HG03378 (cell line): ENCODE measurements around the gene KLHL17.

Experiments
- ATAC-seq: cut with Tn5 transposase; IDR thresholded peaks from one replicate; pipeline ENCODE4 v1.9.1; 2021; ENCODE audit warnings: mild to moderate bottlenecking, moderate library complexity; ENCODE audit not compliant: unreplicated experiment

Gene KLHL17

DNA sequence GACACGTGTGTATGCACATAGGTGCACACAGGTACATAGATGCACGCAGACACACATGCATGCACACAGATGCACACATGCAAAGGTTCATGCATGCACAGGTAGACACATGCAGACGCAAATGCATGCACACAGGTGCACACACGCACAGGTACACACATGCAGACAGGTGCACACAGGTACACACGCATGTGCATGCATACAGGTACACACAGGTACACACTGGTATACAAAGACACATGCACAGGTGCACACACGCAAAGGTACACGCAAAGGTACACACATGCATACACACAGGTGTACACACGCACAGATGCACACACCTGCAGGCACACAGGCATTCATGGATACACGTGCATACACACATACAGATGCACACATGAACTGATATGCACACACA is 10.1 kb upstream of the KLHL17 start:
- no peak for ATAC-seq

GRCh38 chr1:950881-951280 is 9.5 kb upstream of the KLHL17 start:
- no peak for ATAC-seq

- ATAC-seq: no peak
These were observed 9.0 kb upstream of the KLHL17 start for GRCh38 chr1:951364-951763.

DNA sequence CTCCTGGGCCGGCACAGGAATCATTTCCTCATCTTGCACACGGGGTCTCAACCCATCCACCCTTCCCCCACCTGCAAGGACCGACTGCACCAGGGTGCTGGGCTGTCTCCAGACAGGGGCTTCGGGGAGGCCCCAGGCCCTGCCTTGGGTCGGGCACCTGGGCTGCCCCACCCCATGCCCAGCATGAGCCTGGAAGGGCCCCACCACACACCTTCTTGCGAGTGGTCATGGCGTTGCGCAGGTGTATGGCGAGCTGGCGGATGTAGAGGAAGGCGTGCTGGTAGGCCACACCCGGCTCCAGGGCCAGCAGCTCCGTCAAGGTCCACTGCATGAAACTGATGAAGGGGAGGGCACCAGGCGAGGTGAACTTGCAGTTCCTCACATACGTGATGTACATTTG is 8.2 kb upstream of the KLHL17 start:
- ATAC-seq: no peak

DNA sequence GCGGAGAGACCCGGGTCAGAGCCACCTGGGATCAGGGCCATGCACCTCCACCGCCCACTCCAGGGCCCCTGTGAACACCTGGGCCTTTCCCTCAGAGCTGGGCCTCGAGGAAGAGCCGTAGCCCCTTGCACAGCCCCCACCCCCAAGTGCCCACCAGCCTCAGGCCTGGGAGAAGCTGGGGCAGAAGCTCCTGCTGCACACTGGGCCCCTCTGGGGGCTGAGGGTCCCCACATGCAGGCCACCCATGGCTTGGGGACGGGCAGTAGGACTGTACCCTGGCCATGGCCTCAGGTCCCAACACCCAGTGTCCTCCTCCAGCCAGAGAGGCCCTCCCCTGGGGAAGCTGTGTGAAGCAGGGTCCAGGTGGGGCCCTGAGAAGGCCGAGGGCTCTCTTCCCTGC is 7.8 kb upstream of the KLHL17 start:
- ATAC-seq: no peak

GRCh38 chr1:953524-954320 is 6.7 kb upstream of the KLHL17 start:
- ATAC-seq: no peak

DNA sequence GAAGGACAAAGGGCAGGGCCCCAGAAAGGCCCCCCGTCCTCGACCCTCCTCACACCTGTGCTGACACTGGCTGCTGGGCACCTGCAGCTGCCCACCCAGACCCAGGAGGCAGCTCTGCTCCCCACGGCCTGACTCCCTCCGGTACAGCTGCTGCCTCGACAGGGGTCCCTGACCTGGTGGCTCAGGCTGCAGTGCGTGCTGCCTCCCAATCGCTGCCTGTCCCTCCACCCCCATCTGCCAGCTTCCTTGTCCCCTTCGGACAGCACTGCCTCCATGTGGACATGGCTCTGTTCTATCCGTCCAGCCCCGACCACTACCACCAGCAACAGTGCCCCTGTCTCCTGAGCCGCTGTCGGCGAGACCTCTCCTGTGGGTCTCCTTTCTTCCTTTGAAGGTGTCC is 5.5 kb upstream of the KLHL17 start:
- no peak for ATAC-seq

- ATAC-seq: no peak
These were observed 4.9 kb upstream of the KLHL17 start for GRCh38 chr1:955474-955873.

DNA sequence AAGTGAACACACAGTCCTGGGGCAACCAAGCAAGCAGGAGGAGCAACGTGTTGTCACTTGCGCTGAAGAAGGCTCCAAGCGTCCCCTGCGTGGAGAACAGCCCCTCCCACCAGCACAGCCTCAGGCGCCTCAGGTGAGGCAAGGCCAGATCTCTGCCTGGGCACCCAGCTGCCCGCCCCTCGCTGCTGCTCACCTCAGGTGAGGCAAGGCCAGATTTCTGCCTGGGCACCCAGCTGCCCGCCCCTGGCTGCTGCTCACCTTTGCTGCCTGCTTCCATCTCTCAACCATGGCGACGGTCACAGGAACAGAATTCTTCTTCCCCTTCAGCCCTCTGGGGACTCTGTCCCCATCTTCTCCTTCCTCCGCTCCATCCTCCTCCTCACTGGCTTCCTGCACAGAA is 3.7 kb upstream of the KLHL17 start:
- ATAC-seq: no peak

GRCh38 chr1:958823-959730 is 1.3 kb upstream of the KLHL17 start, which contains the start of gene NOC2L:
TSS of gene NOC2L (minus strand) at chr1:959256. CDS start at chr1:959240, 16 bp downstream.
- ATAC-seq: peak; percentile 50

DNA sequence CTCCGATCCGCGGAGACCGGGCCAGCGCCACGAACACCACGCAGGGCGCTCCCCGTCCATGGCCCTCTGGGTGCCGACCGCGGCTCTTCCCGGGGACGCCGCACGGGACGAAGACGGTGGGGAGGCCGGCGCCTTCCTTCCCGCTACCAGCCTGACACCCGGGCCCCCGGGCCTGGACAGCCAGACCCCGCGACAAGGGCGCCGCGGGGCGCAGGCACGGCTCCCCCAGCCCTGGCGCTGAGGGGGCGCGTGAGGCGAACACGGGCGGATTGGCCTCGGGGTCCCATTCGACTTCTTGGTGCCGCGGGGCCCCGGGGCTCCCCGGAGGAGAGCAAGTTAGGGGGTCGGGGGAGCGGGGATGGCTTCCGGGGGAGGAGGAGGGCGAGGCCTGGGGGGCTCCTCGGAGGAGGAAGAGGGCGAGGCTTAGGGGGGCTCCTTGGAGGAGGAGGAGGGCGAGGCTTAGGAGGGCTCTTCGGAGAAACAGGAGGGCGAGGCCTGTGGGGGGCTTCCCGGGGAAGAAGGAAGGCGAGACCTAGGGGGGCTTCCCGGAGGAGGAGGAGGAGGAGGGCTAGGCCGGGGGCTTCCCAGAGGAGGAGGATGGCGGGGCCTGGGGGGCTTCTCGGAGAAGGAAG is 537 bp upstream of the KLHL17 start:
- no peak for ATAC-seq

- no peak for ATAC-seq
These were observed 817 bp downstream of the KLHL17 start for GRCh38 chr1:961132-961669.

DNA sequence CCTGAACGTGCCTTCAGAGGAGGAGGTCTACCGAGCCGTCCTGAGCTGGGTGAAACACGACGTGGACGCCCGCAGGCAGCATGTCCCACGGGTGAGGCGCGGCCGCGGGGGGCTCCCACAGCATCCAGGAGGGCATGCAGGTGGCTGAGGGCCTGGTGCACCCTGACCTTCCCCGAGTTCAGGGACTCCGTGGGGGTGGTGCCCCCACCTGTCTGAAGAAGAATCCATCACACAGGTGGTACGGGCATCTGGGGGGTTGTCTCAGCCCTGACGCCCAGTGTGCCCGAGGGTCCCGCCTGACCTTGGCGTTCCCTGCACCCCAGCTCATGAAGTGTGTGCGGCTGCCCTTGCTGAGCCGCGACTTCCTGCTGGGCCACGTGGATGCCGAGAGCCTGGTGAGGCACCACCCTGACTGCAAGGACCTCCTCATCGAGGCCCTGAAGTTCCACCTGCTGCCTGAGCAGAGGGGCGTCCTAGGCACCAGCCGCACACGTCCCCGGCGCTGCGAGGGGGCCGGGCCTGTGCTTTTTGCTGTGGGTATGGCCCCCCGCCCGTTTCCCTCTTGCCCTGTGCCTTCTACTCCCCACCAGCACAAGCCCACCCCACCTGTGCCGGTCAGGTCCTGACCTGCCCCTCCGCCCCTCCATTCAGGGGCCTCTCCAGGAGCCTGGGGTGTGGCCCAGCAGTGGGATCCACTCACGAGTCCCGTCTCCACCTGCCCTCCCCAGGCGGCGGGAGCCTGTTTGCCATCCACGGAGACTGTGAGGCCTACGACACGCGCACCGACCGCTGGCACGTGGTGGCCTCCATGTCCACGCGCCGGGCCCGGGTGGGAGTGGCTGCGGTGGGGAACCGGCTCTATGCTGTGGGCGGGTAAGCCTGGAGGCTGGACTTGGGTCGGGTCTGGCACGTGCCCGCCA is 2.3 kb downstream of the KLHL17 start:
- ATAC-seq: no peak

GRCh38 chr1:963301-963651 is 2.9 kb downstream of the KLHL17 start:
- no peak for ATAC-seq

GRCh38 chr1:963746-964525 is 3.6 kb downstream of the KLHL17 start:
- no peak for ATAC-seq

- no peak for ATAC-seq
These were observed 4.5 kb downstream of the KLHL17 start for GRCh38 chr1:964691-965525.

- ATAC-seq: no peak
These were observed 5.2 kb downstream of the KLHL17 start for GRCh38 chr1:965526-966134.

GRCh38 chr1:966135-966703 is 5.8 kb downstream of the KLHL17 start, which contains the start of gene PLEKHN1:
TSS of gene PLEKHN1 (plus strand) at chr1:966482. CDS start at chr1:966532, 50 bp downstream.
- ATAC-seq: no peak
